ENCODE results near the gene CIAO2B. TPM values are rescaled to one million over a fixed set of nuclear protein-coding genes. Genes with fewer than 3 reads are reported as not detected.

Gene CIAO2B
- total RNA-seq, 1 donor = 97.4 TPM

GRCh38 chr16:66894948-66895688 is 39.1 kb downstream of the CIAO2B start:
- peak; percentile 94 for TF ChIP-seq CTCF (IDR thresholded peaks at IDR 0.05; ENCODE audit: extremely low read depth, low read depth, low read length)
- H3K79me2 ChIP-seq (ENCODE audit: insufficient read depth, low read length) = no peaks in the 10 kb centered on the region
- H3K4me1 ChIP-seq (ENCODE audit: insufficient read depth, low read length) = peaks cover 20% of the 10 kb centered on the region
- peaks cover 4% of the 10 kb centered on the region for H3K36me3 ChIP-seq (ENCODE audit: insufficient read depth, low read length)
- no peak overlapping the region for H3K4me3 ChIP-seq (ENCODE audit: insufficient read depth, low read length)
- H3K4me2 ChIP-seq (ENCODE audit: insufficient read depth, low read length) = no peak overlapping the region
- no peaks in the 10 kb centered on the region for H3K27me3 ChIP-seq (ENCODE audit: insufficient read depth, low read length)
- H4K20me1 ChIP-seq (ENCODE audit: insufficient read depth, low read length) = peaks cover 4% of the 10 kb centered on the region
- H3K27ac ChIP-seq (ENCODE audit: low read depth, low read length) = no peak overlapping the region
- H3K9me3 ChIP-seq (ENCODE audit: low read depth, low read length) = no peaks in the 10 kb centered on the region
- H2AFZ ChIP-seq (ENCODE audit: low read length) = no peak overlapping the region
- DNase-seq (ENCODE audit: insufficient read length, low spot score, missing footprints) = peak; percentile 89

GRCh38 chr16:66894055-66894454 is 40.1 kb downstream of the CIAO2B start:
- Histone ChIP-seq H2AFZ (ENCODE audit: low read length) (no peak overlapping the region), H4K20me1 (ENCODE audit: insufficient read depth, low read length) (peaks cover 4% of the 10 kb centered on the region), H3K79me2 (ENCODE audit: insufficient read depth, low read length) (no peaks in the 10 kb centered on the region), H3K27ac (ENCODE audit: low read depth, low read length) (no peak overlapping the region), H3K4me3 (ENCODE audit: insufficient read depth, low read length) (no peak overlapping the region), H3K4me1 (ENCODE audit: insufficient read depth, low read length) (peaks cover 9% of the 10 kb centered on the region), H3K27me3 (ENCODE audit: insufficient read depth, low read length) (no peaks in the 10 kb centered on the region), H3K4me2 (ENCODE audit: insufficient read depth, low read length) (no peak overlapping the region), H3K36me3 (ENCODE audit: insufficient read depth, low read length) (peaks cover 4% of the 10 kb centered on the region), H3K9me3 (ENCODE audit: low read depth, low read length) (no peaks in the 10 kb centered on the region)
- no peak for DNase-seq (ENCODE audit: insufficient read length, low spot score, missing footprints)
- no peak for TF ChIP-seq CTCF (IDR thresholded peaks at IDR 0.05; ENCODE audit: extremely low read depth, low read depth, low read length)

GRCh38 chr16:66891797-66892196 is 42.4 kb downstream of the CIAO2B start:
- Histone ChIP-seq H3K4me1 (ENCODE audit: insufficient read depth, low read length) (peaks cover 2% of the 10 kb centered on the region), H3K27ac (ENCODE audit: low read depth, low read length) (no peak overlapping the region), H3K36me3 (ENCODE audit: insufficient read depth, low read length) (peaks cover 4% of the 10 kb centered on the region), H3K79me2 (ENCODE audit: insufficient read depth, low read length) (no peaks in the 10 kb centered on the region), H2AFZ (ENCODE audit: low read length) (no peak overlapping the region), H3K4me2 (ENCODE audit: insufficient read depth, low read length) (no peak overlapping the region), H4K20me1 (ENCODE audit: insufficient read depth, low read length) (peaks cover 4% of the 10 kb centered on the region), H3K4me3 (ENCODE audit: insufficient read depth, low read length) (no peak overlapping the region), H3K9me3 (ENCODE audit: low read depth, low read length) (no peaks in the 10 kb centered on the region), H3K27me3 (ENCODE audit: insufficient read depth, low read length) (no peaks in the 10 kb centered on the region)
- no peak for TF ChIP-seq CTCF (IDR thresholded peaks at IDR 0.05; ENCODE audit: extremely low read depth, low read depth, low read length)
- DNase-seq (ENCODE audit: insufficient read length, low spot score, missing footprints) = no peak

- Histone ChIP-seq H4K20me1 (ENCODE audit: insufficient read depth, low read length) (peaks cover 4% of the 10 kb centered on the region), H3K27me3 (ENCODE audit: insufficient read depth, low read length) (no peaks in the 10 kb centered on the region), H3K9me3 (ENCODE audit: low read depth, low read length) (no peaks in the 10 kb centered on the region), H3K4me2 (ENCODE audit: insufficient read depth, low read length) (no peak overlapping the region), H3K27ac (ENCODE audit: low read depth, low read length) (no peak overlapping the region), H3K4me1 (ENCODE audit: insufficient read depth, low read length) (peaks cover 6% of the 10 kb centered on the region), H2AFZ (ENCODE audit: low read length) (no peak overlapping the region), H3K79me2 (ENCODE audit: insufficient read depth, low read length) (no peaks in the 10 kb centered on the region), H3K4me3 (ENCODE audit: insufficient read depth, low read length) (no peak overlapping the region), H3K36me3 (ENCODE audit: insufficient read depth, low read length) (peaks cover 4% of the 10 kb centered on the region)
- no peak for DNase-seq (ENCODE audit: insufficient read length, low spot score, missing footprints)
- no peak for TF ChIP-seq CTCF (IDR thresholded peaks at IDR 0.05; ENCODE audit: extremely low read depth, low read depth, low read length)
Measured at GRCh38 chr16:66891360-66891759, 42.8 kb downstream of the CIAO2B start.
